Right kidney (tissue), 1 donor: ENCODE results near the gene UBTD1.
"Not testable (repeated sequence)": the region's sequence is repeated elsewhere in the genome, so short reads cannot be mapped to it uniquely, and the experiment has no call there.

Source experiments
- DNase-seq: peaks from one replicate; pipeline ENCODE4 v3.0.0-alpha.2; 2016

Gene UBTD1

DNA sequence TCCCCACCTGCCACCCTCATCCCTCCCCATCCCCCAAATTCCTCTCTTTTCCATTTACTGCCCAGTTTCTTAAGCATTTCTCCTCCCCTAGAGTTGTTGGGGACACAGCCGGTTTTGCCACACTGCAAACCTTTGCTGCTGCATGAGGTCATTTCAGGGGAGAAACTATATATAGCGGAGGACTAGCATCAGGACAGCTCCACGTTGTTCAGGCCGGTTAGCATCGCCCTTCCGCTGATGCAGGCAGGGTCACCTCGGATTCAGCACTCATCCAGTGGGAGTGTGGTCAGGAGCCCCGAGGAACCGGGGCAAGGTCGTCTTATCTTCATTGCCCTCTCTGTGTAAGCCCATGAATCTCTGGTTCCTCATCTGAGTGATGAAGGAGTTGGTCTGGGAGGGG lies 15.6 kb downstream of the UBTD1 start:
- no peak for DNase-seq

DNA sequence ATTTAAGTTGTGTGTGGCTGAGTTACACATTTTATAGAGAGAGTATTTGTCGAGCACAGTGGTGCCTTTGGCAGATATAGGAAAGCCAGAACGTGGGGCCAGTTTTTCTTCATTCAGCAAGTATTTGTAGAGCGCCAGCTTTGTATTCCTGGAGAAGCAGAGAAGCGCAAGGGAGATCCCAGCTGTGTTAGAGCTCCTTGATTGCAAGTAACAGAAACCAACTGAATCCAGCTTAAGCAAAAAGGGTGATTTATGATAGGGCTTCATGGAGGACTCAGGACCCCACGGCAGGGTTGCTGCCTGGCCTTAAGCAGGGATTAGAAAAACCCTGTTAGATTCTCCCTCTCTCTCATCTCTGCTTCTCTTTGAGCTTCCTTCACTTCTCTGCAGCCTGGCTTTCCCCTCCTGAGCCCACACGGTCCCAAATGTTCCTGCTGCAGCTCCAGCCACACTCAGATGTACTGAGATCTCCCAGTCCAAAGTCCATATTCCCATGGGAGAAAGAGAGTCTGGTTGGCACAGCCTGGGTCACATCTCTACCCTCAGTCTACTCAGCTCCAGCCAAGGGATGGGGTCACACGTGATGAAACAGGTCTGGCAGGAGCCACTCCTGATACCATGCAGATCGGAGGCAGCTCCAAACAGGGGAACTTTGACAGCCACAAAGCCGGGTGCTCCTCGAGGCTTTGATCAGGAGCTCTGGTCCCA lies 16.7 kb downstream of the UBTD1 start:
- DNase-seq, result no peak

DNA sequence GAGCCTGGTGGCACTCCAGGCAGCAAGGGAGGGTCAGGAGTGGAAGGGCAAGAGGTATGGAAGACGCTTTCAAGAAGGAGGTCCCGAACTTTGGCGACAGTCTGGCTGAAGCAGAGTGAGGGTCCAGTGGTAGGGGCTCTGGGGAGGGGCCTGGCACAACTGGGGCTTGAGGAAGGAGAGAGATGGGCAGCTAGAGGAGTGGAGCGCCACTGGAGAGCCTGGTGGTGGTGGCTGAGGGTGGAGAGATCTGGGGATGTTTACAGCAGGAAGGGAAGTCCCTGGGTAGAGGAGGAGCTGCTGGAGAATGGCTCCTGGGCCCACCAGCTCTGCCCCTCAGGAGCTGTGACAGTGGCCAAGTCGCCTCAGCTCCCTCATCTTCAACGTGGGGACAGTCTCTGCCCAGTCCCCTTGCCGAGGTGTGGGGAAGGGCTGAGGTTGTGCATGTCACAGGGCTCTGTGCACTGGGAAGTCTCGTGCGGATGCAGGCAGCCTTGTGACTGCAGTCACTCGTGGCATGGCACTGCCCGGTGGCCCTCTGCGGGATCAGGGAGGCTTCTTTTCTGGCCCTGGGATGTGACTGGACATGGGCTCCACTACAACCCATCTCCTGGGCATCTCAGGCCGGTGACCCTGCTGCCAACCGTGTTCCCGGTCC lies 18.5 kb downstream of the UBTD1 start:
- no peak for DNase-seq

DNA sequence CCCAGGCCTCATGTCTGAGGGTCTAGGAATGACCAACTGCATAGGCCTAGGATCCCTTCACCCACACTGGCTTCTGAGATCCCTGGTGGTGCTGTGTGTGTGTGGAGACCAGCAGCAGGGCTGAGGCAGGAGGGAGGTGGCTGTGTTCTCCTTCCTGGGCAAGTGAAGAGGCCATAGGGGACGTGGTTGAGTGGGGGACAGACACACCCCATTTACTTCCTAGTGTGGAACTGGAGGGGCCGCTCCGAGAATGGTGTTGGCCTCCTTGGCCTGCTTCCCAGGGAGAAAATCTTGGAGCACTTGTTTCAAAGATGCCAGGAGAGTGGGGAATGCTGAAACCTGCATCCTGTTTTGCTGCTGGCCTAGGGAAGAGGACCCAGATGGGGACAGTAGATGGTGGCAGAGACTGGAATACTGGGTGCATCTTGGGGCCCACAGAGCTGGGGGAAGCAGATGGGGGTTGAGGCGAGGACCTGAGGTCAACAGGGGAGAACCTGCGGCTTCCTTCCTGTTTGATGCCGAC lies 19.1 kb downstream of the UBTD1 start:
- no peak for DNase-seq

DNA sequence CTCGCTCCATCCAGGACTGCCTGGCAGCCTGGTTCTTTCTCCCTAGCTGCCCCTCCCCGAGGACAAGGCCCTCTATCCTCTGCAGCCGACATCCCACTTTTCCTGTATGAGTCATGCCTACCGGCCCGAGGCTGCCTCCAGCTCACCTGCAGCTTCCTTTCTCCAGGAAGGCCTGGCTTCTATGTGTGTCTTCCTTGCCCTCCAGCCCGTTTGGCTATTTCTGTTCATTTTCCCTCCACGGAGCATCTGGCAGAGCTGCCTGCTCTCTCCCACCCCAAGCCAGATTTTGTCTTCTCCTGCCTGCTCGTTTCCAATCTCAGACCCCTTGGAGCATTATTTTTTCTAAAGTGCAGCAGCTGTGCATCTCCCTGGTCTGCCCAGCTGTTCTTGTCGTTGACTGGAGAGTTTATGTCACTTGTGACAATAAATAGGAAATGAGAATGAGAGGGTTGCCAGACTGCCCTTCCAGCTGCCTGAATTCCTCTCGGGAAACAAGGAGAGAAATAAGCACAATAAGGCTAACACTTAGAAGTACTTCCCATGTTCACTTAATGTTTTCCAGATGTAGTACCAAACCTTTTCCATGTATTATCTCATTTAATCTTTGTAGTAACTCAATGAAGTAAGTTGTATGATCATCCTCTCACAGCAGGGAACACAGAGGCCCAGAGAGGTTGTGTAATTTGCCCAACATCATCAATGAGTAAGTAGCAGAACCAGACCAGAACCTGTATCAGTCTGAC lies 19.7 kb downstream of the UBTD1 start:
- no peak for DNase-seq

DNA sequence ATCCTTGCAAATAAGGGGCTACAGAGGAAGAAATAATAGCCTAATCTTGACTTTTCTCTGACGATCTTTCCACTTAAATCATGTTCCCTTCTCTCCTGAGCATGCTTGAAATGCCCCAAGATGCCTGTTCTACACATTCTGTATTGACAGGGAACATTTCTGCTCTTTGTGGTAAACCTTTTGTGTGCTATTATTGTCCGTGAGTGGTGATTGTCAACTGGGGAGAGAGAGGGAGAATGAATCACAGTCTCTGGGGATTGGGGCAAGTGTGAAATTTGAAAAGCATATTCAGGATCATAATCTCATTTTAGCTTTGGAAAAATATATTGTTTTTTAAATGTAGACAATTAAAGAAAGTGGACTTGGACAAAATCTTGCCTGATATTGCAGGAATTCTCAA lies 20.6 kb downstream of the UBTD1 start:
- DNase-seq, result no peak

DNA sequence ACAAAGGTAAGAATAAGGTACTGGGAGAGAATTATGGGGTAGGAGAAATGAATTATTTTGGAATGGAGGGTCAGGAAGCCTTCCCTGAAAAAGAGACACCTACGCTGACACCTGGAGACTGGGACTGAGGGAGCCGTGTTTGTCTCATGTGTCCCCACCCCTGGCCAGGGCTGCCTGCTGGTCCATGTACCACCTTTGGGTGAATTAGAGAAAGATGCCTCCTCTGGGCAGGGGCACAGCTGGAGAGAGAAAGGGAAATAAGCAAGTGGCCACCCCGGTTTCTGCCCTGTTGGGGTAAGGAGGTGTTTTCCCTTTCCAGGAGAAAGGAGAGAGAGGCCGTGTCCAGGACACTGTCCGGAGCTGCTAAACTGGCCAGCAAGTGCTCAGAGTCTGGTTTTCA lies 21.8 kb downstream of the UBTD1 start:
- DNase-seq, result no peak

DNA sequence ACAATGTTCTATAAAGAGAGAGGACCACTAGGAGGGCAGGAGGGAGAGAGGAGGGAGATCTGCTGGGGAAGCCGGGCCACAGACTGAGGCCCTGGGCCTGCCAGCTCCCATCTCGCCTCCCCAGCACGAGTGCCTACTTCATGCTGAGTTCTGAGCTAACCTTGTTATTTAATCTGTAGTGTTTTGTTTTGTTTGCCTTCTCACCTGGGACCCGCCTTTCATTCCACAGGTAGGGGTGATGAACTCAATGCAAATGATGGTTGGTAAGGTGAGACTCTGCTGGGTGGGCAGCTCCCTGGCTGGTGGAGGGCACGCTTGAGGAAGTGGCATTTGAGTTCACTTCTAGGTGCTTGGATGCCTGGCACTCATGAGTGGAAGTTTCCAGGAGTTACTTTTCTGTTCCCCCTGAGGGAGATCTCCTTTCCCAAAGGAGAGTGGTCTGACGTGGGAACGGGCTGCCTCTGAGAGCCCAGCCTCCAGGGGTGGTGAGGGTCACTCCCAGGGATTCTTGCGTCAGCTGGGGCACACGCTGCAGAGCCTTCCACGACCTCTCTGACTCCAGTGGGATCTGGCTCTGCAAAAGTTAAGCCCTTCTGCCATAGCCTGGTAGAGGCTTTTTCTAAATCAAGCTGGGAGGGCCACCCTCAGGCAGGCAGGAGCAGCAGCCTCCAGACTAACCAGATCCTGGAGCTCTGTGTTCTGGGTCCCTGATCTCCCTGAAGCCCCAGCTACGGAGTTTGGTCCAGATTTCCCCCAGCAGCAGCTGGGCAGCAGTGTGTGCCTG lies 22.4 kb downstream of the UBTD1 start:
- no peak for DNase-seq

DNA sequence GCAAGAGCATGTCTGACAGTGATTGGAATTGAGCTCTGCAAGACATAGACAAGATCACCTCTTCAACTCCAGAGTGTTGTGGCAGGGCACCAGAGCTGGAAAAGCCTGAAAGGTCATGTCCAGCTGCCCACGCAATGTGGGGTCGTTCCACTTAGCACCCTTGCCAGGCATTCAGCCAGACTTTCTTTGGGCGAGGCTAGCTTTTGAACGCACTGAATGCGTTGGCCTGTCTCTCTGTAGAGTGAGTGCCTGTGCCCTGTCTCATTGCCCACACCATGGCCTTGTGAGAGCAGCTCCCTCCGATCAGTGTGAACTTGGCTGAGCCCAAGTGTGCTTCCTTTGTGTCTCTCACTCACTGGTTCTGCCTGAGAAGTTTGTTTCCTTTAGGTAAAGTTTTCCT lies 23.3 kb downstream of the UBTD1 start:
- no peak for DNase-seq

DNA sequence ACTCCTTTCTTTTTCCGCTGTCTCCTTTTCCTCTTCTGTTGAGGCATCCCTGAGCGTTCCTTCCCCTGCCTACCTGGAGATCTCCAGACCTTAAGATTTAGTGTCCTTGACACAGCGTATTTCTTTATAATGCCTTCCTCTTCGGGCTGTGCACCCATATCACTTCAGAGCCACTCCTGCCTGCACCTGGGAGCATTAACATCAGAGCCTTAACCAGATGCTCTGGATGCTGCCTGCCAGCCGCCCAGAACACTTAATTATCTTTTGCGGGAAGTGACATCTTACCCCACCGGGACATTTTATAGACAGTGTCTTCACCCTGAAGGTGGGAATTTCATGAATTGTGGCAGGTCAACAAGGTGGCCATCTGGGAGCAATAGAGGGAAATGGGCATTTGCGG lies 24.2 kb downstream of the UBTD1 start:
- DNase-seq, result no peak

DNA sequence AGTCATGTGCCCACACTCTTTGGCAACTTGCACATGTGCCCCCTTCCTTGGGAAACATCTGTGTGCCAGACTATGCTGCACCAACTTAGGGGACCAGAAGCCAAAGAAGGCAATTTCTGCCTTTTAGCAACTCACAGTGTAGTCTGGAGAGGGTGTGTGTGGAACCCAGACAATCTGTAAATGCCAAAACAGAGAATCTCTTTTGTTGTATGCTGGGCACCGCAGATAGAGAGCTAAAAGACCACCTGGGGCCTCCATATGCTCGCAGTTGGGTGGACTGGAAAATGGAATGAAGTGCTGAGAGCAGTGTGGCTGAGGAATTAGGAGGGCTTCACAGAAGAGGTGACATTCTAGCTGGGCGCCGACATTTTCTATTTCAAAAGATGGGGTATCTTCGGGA lies 26.4 kb downstream of the UBTD1 start:
- DNase-seq, result no peak

DNA sequence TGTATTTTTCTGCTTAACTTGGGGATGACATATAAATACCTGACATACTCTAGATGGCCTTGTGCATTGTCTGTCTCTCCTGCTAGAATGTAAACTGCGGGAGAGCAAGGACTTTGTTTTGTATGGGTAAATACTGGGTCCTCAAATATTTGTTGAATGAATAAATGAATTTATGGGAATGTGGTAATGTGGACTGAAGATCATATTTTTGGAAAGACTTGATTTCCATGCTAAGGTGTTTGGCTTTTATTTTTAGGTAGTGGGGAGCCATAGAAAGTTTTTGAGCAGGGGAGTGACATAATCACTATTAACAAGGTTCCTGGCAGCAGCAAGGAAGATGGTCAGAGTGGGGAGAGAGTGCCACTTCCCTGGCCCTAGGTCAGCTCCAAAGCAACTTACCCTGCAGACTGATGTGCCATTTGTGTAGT lies 27.0 kb downstream of the UBTD1 start:
- DNase-seq, result no peak

DNA sequence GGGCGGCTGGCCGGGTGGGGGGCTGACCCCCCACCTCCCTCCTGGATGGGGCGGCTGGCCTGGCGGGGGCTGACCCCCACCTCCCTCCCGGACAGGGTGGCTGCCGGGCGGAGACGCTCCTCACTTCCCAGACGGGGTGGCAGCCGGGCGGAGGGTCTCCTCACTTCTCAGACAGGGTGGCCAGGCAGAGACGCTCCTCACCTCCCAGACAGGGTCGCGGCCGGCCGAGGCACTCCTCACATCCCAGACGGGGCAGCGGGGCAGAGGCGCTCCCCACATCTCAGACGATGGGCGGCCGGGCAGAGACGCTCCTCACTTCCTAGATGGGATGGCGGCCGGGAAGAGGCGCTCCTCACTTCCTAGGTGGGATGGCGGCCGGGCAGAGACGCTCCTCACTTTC lies 30.2 kb downstream of the UBTD1 start:
- DNase-seq, result not testable (repeated sequence)

DNA sequence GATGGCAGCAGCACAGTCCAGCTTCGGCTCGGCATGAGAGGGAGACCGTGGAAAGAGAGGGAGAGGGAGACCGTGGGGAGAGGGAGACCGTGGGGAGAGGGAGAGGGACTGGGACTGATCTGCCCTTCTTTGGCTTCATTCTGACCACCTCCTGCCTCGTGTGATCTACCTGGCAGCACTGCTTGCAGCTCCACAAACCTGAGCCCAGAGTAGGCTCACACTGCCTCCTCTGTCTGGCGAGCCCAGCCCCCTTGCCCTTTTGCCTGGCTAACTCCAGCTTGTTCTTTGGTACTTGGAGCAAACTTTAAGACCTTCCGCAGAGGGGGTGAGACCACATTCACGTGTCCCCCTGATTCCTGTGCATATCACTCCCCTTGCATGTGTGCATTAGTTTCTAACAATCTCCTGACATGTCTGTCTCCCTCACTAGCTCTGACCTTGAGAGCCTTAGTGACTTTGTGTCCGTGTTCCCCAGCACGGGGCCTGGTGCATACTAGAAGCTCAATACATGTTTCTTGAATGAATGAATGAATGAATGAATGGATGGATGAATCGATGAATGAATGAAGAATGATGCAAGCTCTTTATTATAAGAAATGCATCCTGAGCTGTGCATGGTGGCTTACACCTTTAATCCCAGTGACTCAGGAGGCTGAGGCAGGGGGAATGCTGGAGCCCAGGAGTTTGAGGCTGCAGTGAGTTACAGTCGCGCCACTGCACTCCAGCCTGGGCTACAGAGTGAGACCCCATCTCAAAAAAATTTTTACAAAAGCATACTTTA lies 31.2 kb downstream of the UBTD1 start:
- DNase-seq, result no peak

DNA sequence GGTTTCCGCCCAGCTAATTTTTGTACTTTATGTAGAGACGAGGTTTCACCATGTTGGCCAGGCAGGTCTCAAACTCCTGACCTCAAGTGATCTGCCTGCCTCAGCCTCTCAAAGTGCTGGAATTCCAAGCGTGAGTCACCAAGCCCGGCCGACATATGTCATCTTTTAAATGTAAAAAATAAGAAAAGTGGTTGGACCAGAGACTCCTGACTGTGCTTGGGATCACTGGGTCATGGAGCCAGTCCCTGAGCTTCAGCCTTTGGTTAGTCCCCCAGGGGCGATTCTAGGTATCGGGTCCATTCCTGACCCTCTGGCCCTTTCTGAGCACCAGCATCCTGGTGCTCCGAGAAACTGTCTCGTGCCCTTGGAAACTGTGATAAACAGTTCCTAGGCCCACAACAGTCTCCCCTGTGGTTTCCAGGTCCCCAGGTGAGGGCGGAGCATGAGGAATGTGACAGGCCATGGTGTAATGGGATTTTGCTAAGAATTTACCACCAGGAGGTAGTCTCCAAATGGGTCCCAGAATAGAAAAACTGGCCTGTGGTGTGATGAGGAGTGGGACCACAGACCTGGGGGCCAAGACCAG lies 32.8 kb downstream of the UBTD1 start:
- DNase-seq, result no peak

DNA sequence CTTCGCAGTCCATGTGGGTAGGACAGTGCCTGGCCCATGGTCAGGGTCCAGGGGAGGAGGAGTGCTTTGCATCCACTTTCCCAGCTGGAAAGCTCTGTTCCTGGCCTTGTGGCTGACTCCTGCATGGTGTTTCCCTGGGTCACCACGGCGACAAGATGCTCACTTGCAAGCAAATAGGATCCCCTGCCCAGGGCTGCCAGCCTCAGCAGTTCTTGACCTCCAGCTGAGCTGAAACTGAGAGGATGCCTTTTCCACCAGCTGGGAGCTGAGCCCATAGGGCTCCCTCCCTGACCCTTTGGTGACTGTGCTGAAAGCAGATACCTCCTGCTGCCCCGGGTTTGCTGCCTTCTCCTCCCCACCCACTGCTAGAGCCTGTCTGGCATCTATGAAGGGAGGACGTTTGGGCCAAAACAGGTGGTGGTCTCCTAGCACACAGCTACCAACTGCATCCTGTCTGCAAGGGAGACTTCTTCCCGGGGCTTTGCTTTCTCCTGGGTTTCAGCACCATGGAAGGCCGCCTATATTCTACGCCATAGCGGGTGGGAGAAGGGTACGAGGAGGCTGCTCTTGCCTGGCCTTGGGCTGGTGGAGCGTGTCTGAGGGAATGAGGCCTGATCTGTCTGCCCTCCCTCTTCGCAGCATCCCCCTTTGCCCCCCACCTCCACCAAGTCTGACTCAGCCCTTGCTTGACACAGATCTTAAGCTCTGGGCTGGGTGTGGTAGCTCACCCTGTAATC lies 34.4 kb downstream of the UBTD1 start:
- peak; percentile 47 for DNase-seq

DNA sequence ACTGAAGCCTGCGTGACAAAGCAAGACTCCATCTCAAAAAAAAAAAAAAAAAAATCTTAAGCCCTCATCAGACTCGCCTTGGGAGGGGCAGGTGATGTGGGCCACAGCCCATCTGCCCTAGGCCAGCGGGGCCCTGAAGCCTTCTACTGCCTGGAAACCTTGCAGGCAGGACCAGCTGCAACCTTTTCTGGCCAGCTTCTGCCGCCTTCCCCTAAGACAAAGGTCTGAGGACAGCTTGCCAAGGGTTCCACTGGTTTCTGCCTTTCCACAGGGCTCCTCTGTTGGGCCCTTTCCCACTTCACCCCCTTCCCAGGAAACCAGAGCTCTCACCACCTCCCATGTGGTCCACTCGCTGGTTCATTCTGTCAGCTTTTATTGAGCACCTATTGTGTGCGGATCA lies 35.2 kb downstream of the UBTD1 start:
- DNase-seq, result no peak

DNA sequence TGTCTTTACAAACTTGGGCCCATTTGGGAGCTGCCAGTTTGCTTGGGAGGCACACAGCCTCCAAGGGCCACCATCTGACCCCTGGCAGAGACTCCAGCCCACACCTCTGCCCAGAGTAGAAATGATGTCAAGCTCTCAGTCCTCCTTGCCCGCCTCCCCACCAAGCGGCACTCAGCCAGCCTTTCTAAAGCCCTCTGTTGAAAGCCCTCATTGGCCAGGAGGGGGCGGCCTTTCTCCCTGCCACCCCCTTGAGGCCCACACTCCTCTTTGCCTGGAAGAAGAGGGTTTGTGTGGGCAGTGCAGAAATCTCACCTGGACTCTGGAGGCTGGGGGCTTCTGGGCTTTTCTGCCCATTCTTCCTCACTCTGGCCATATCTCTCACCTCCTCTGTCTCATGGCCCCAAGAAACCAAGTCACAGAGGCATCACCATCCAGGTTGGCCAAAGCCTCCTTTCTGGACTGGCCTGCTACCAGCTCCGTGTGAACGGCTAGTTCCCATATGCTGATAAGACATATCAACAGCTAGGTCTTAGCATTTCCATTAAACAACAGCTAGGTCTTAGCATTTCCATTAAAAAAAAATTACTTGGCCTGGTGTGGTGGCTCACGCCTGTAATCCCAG lies 36.1 kb downstream of the UBTD1 start:
- no peak for DNase-seq

DNA sequence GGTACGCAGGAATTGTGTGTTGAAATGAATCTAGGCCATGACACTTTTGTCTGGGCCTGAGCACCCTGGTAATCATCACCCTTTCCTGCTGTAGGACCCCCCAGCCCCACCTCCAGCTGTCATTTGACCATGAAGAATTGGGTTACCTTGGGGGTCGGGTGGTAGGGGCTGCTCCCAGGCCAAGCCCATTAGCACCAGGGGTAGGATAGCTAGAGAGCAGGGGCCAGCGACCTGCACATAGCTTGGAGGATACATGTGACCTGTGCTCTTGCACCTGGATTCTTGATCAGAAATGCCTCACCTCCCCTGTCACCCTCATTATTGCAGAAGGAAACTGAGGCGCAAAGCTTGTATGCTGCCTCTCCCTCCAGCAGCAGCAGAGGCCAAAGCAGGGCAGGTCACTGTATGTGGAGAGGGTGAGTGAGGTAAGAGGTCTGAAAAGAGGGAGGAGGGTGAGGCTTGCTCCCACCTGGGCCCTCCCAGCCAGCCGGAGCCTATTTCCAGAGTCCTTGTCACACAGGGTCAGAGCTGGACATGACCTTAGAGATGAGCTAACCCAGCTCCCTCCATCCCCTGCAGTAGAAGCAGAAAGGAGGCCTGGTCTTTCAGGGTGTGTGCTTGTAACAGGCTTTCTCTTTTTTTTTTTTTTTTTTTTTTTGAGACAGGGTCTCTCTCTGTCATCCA lies 38.6 kb downstream of the UBTD1 start:
- DNase-seq, result no peak

DNA sequence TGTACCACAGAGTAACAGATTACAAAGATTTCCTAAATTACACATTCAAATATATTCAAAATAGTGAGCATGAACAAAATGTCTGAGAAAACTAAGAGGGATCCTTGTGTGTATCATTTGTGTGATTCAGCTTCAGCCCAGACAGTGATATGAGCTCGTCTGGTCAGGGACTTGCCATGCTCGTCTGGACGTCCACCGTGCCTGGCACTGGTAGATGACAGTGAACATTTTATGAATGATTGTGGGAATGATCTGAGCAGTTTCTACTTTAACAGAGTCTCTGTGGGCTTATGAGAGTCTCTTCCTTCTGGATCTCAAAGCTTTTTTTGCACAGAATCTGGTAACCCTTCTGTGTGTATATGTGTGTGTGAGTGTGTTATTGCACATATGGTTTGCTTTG lies 39.7 kb downstream of the UBTD1 start:
- DNase-seq, result no peak
